T-helper 2 cell treated with Interferon-gamma antibody and Interleukin-4, amounts not matched to agents 5 μg/mL and 100 μg/mL, for 36 hours (primary cell): ENCODE results near the gene LCMT1.
"Not testable (repeated sequence)": the region's sequence is repeated elsewhere in the genome, so short reads cannot be mapped to it uniquely, and the experiment has no call there.

Source experiments
- DNase-seq: peaks from one replicate; pipeline ENCODE4 v3.0.0; 2021; ENCODE audit warnings: low spot score
- H3K27ac Mint-ChIP-seq: one replicate; pipeline ENCODE4 v1.8.0; 2021; ENCODE audit warnings: mild to moderate bottlenecking, mixed read lengths
- H3K27me3 Mint-ChIP-seq: one replicate; pipeline ENCODE4 v1.8.0; 2021; ENCODE audit warnings: low read depth, mixed read lengths
- H3K36me3 Mint-ChIP-seq: one replicate; pipeline ENCODE4 v1.8.0; 2021; ENCODE audit warnings: low read depth, mixed read lengths
- H3K4me1 Mint-ChIP-seq: one replicate; pipeline ENCODE4 v1.8.0; 2021; ENCODE audit warnings: low read depth, mixed read lengths
- H3K4me3 Mint-ChIP-seq: one replicate; pipeline ENCODE4 v1.8.0; 2022; ENCODE audit warnings: mild to moderate bottlenecking, moderate library complexity, mixed read lengths
- H3K9me3 Mint-ChIP-seq: one replicate; pipeline ENCODE4 v1.8.0; 2021; ENCODE audit warnings: mixed read lengths

Gene LCMT1

GRCh38 chr16:25141648-25142047 is 30.1 kb downstream of the LCMT1 start:
- Mint-ChIP-seq H3K9me3 (no peaks in the 10 kb centered on the region), H3K36me3 (peaks cover 10% of the 10 kb centered on the region)

DNA sequence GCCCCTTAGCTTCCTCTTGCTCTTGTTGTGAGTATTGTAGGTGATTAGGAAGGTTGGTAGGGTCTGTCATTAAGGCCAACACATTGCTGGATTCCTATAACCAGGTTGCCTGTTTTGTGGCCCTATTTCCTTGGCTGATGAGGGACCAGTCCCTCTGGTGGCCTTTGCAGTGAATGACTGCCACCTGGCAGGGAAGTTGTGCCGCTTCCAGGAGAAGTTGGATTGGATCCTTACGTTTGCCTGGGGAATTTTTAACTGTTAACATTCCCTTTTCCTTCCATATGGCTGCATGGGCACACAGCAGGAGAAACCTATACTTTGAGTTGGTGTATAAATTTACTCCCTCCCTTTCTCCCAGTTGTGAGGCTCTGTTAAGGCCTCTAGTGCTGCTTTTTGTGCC is 32.4 kb downstream of the LCMT1 start:
- DNase-seq = no peak
- H3K4me3 Mint-ChIP-seq = no peak overlapping the region
- no peaks in the 10 kb centered on the region for H3K9me3 Mint-ChIP-seq
- no peaks in the 10 kb centered on the region for H3K4me1 Mint-ChIP-seq
- H3K27ac Mint-ChIP-seq = no peak overlapping the region
- H3K36me3 Mint-ChIP-seq = peaks cover 10% of the 10 kb centered on the region
- H3K27me3 Mint-ChIP-seq = no peaks in the 10 kb centered on the region

More at GRCh38 chr16:25141648-25142047, 30.1 kb downstream of the LCMT1 start:
- H3K4me1 Mint-ChIP-seq = no peaks in the 10 kb centered on the region
- H3K27ac Mint-ChIP-seq = no peak overlapping the region
- DNase-seq = no peak
- H3K27me3 Mint-ChIP-seq = no peaks in the 10 kb centered on the region
- no peak overlapping the region for H3K4me3 Mint-ChIP-seq

- no peaks in the 10 kb centered on the region for H3K27me3 Mint-ChIP-seq
- H3K9me3 Mint-ChIP-seq = no peaks in the 10 kb centered on the region
- H3K4me3 Mint-ChIP-seq = no peak overlapping the region
- peaks cover 12% of the 10 kb centered on the region for H3K36me3 Mint-ChIP-seq
- H3K27ac Mint-ChIP-seq = no peak overlapping the region
- no peak for DNase-seq
- no peaks in the 10 kb centered on the region for H3K4me1 Mint-ChIP-seq
Observed at GRCh38 chr16:25148568-25149215, 37.1 kb downstream of the LCMT1 start.

- no peaks in the 10 kb centered on the region for H3K27me3 Mint-ChIP-seq
- no peak overlapping the region for H3K4me3 Mint-ChIP-seq
- no peak overlapping the region for H3K27ac Mint-ChIP-seq
Observed at GRCh38 chr16:25151996-25152395, 40.5 kb downstream of the LCMT1 start.

GRCh38 chr16:25155553-25156460 is 44.3 kb downstream of the LCMT1 start:
- H3K27ac Mint-ChIP-seq = peak overlapping the region; percentile 58
- no peaks in the 10 kb centered on the region for H3K27me3 Mint-ChIP-seq
- H3K4me3 Mint-ChIP-seq = no peak overlapping the region
- H3K4me1 Mint-ChIP-seq = peaks cover 5% of the 10 kb centered on the region
- DNase-seq = peak; percentile 9
- peaks cover 25% of the 10 kb centered on the region for H3K36me3 Mint-ChIP-seq
- no peaks in the 10 kb centered on the region for H3K9me3 Mint-ChIP-seq

More at GRCh38 chr16:25151996-25152395, 40.5 kb downstream of the LCMT1 start:
- DNase-seq = no peak
- Mint-ChIP-seq H3K36me3 (peaks cover 19% of the 10 kb centered on the region), H3K9me3 (no peaks in the 10 kb centered on the region), H3K4me1 (peaks cover 5% of the 10 kb centered on the region)

- H3K27me3 Mint-ChIP-seq = no peaks in the 10 kb centered on the region
- H3K4me1 Mint-ChIP-seq = peaks cover 5% of the 10 kb centered on the region
- no peak overlapping the region for H3K27ac Mint-ChIP-seq
- no peaks in the 10 kb centered on the region for H3K9me3 Mint-ChIP-seq
- peaks cover 31% of the 10 kb centered on the region for H3K36me3 Mint-ChIP-seq
- no peak overlapping the region for H3K4me3 Mint-ChIP-seq
- DNase-seq = no peak
Observed at GRCh38 chr16:25157271-25157875, 45.8 kb downstream of the LCMT1 start.

DNA sequence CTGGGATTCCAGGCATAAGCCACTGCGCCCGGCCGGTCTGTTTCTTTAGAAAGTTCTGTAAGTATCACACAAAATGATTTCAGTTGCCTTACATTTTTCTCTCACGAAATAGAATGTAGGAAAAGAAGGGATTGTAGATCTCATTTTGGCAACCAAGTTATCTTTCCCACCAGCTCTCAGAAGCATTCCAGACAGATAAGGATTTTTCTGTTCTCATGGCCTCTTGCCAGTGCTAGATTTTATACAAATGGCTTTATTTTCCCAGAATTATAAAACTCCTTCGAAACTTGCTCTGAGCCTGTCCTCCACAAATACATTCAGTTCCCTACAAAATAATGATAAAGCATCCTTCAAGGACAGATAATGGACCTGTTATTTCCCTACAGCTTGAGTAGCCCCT is 46.9 kb downstream of the LCMT1 start:
- no peak overlapping the region for H3K27ac Mint-ChIP-seq
- H3K36me3 Mint-ChIP-seq = peaks cover 24% of the 10 kb centered on the region
- DNase-seq = no peak

GRCh38 chr16:25161753-25162367 is 50.3 kb downstream of the LCMT1 start:
- no peak overlapping the region for H3K4me3 Mint-ChIP-seq
- H3K27ac Mint-ChIP-seq = no peak overlapping the region
- H3K9me3 Mint-ChIP-seq = no peaks in the 10 kb centered on the region
- H3K27me3 Mint-ChIP-seq = no peaks in the 10 kb centered on the region
- DNase-seq = no peak
- H3K36me3 Mint-ChIP-seq = peaks cover 30% of the 10 kb centered on the region
- no peaks in the 10 kb centered on the region for H3K4me1 Mint-ChIP-seq

More for the DNA sequence above, 46.9 kb downstream of the LCMT1 start:
- no peaks in the 10 kb centered on the region for H3K9me3 Mint-ChIP-seq
- no peak overlapping the region for H3K4me3 Mint-ChIP-seq
- H3K27me3 Mint-ChIP-seq = no peaks in the 10 kb centered on the region
- H3K4me1 Mint-ChIP-seq = peaks cover 5% of the 10 kb centered on the region

DNA sequence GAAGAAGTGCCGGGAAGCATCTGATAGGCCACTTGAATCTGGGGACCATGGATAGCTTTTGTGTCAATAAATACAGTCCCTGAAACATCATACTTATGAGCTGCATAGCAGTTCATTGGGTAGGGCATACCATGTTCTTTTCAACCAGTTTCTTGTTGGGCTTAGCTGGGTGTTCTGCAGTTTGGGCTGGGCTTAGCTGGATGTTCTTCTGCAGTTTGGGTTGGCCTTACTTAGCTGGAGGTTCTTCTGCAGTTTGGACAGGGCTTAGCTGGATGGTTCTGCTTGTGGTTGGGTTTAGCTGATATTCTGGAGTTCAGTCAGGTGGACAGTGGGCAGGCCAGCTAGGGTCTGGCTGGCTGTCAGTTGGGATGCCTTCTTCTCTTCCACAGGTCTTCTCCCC is 52.1 kb downstream of the LCMT1 start:
- Mint-ChIP-seq H3K4me1 (no peaks in the 10 kb centered on the region), H3K27me3 (no peaks in the 10 kb centered on the region), H3K4me3 (no peak overlapping the region), H3K36me3 (peaks cover 31% of the 10 kb centered on the region), H3K27ac (no peak overlapping the region), H3K9me3 (no peaks in the 10 kb centered on the region)
- no peak for DNase-seq

- Mint-ChIP-seq H3K4me1 (no peaks in the 10 kb centered on the region), H3K27me3 (no peaks in the 10 kb centered on the region), H3K4me3 (no peak overlapping the region), H3K27ac (no peak overlapping the region), H3K36me3 (peaks cover 39% of the 10 kb centered on the region), H3K9me3 (no peaks in the 10 kb centered on the region)
- DNase-seq = no peak
Observed at GRCh38 chr16:25165284-25165683, 53.7 kb downstream of the LCMT1 start.

DNA sequence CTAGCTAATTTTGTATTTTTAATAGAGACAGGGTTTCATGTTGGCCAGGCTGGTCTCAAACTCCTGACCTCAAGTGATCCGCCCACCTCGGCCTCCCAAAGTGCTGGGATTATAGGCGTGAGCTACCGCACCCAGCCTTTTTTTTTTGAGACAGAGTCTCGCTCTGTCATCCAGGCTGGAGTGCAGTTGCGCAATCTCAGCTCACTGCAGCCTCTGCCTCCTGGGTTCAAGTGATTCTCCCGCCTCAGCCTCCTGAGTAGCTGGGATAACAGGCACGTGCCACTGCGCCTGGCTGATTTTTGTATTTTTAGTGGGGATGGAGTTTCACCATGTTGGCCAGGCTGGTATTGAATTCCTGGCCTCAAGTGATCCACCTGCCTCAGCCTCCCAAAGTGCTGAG is 56.4 kb downstream of the LCMT1 start:
- H3K9me3 Mint-ChIP-seq, H3K4me1 Mint-ChIP-seq, DNase-seq, H3K27ac Mint-ChIP-seq, H3K27me3 Mint-ChIP-seq, H3K4me3 Mint-ChIP-seq: not testable (repeated sequence)
- H3K36me3 Mint-ChIP-seq = peaks cover 42% of the 10 kb centered on the region

- H3K27me3 Mint-ChIP-seq = no peaks in the 10 kb centered on the region
- no peak overlapping the region for H3K27ac Mint-ChIP-seq
- no peak overlapping the region for H3K4me3 Mint-ChIP-seq
- H3K36me3 Mint-ChIP-seq = peaks cover 42% of the 10 kb centered on the region
- no peaks in the 10 kb centered on the region for H3K9me3 Mint-ChIP-seq
- no peaks in the 10 kb centered on the region for H3K4me1 Mint-ChIP-seq
- DNase-seq = no peak
Observed at GRCh38 chr16:25171390-25171789, 59.8 kb downstream of the LCMT1 start.

- no peaks in the 10 kb centered on the region for H3K4me1 Mint-ChIP-seq
- H3K9me3 Mint-ChIP-seq = no peaks in the 10 kb centered on the region
- H3K4me3 Mint-ChIP-seq = no peak overlapping the region
- H3K27ac Mint-ChIP-seq = no peak overlapping the region
- no peak for DNase-seq
- no peaks in the 10 kb centered on the region for H3K27me3 Mint-ChIP-seq
- H3K36me3 Mint-ChIP-seq = peaks cover 37% of the 10 kb centered on the region
Observed at GRCh38 chr16:25172831-25173230, 61.3 kb downstream of the LCMT1 start.

DNA sequence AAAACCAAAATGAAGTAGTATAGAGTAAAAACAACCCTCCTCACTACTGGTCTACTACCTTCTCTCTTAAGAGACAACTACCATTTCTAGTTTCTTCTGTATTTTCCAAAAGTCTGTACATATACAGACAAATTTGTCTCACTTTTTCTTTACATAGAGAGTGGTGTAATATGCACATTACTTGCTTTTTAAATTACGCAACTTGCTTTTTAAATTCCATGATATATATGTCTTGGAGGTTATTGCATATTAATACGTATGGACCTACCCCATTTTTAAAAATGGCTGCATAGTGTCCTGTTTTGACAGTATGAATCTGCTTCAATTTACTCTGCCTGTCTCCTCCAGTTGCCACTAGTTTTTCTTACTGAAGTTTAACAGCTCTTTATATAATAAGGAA is 62.7 kb downstream of the LCMT1 start:
- H3K27me3 Mint-ChIP-seq = no peaks in the 10 kb centered on the region

More for the DNA sequence above, 62.7 kb downstream of the LCMT1 start:
- no peaks in the 10 kb centered on the region for H3K4me1 Mint-ChIP-seq
- no peak overlapping the region for H3K4me3 Mint-ChIP-seq
- H3K36me3 Mint-ChIP-seq = peaks cover 31% of the 10 kb centered on the region
- no peak overlapping the region for H3K27ac Mint-ChIP-seq
- no peaks in the 10 kb centered on the region for H3K9me3 Mint-ChIP-seq
- DNase-seq = no peak
